Measurements from ENCODE around the gene FLT4. TPM values are rescaled to one million over a fixed set of nuclear protein-coding genes. Genes with fewer than 3 reads are reported as not detected.

The FLT4 gene
- total RNA-seq, 1 donor from 2014 or later = 3.4 TPM

DNA sequence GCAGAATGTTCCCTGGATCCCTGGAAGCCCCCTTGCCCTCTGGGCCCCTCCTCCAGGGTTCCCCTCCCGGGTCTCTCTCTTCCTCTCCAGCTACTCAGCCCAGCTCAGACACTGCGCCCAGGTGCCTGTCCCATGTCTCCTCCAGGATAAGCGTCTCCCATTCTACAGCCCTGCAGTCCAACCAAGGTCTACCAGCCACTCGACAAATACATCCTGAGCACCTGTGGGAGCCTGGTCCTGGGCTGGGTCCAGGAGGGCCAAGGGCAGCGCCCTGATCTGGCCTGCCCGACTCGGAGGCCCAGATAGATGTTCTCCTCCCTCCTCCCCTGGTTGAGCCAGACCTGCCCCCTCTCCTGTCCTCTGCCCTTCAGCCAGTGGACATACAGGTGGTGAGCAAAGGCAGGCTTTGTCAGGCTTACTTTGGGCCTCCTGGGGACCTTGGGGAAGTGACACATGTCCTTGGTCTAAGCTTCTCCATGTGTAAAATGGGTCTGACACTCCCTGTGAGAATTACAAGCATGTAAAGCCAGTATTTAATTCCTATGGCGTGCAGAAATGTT is 1.4 kb downstream of the FLT4 start:
- Mint-ChIP-seq H3K36me3 (no peaks in the 10 kb centered on the region), H3K9me3 (no peaks in the 10 kb centered on the region), H3K27ac (no peak overlapping the region), H3K27me3 (peaks cover 84% of the 10 kb centered on the region), H3K4me3 (peak overlapping the region; percentile 75), H3K4me1 (ENCODE audit: unreplicated experiment) (peaks cover 12% of the 10 kb centered on the region)
- TF ChIP-seq, protein P1, sequence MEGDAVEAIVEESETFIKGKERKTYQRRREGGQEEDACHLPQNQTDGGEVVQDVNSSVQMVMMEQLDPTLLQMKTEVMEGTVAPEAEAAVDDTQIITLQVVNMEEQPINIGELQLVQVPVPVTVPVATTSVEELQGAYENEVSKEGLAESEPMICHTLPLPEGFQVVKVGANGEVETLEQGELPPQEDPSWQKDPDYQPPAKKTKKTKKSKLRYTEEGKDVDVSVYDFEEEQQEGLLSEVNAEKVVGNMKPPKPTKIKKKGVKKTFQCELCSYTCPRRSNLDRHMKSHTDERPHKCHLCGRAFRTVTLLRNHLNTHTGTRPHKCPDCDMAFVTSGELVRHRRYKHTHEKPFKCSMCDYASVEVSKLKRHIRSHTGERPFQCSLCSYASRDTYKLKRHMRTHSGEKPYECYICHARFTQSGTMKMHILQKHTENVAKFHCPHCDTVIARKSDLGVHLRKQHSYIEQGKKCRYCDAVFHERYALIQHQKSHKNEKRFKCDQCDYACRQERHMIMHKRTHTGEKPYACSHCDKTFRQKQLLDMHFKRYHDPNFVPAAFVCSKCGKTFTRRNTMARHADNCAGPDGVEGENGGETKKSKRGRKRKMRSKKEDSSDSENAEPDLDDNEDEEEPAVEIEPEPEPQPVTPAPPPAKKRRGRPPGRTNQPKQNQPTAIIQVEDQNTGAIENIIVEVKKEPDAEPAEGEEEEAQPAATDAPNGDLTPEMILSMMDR (conservative IDR thresholded peaks at IDR 0.05) = no peak
- no peak for DNase-seq (ENCODE audit: extremely low spot score, unreplicated experiment)

DNA sequence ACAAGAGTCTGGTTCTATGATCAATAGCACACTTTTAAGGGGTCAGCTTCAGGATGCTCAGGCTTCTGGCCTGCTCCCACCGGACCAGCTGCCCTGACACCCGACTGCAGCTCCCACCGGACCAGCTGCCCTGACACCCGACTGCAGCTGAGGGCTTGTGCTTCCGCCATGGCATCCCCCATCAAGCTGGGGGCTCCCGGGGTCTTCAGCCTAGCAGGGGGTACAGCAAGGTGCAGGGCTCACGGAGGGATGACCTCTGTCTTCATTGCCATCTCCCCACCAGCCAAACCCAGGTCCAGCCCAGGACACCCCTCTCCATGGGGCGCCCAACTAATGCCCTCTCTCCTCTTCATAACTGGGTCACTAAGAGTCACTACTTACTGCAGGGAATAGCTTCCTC is 1.9 kb downstream of the FLT4 start:
- Mint-ChIP-seq H3K27me3 (peaks cover 84% of the 10 kb centered on the region), H3K36me3 (no peaks in the 10 kb centered on the region), H3K27ac (no peak overlapping the region), H3K4me1 (ENCODE audit: unreplicated experiment) (peaks cover 12% of the 10 kb centered on the region), H3K9me3 (no peaks in the 10 kb centered on the region), H3K4me3 (peak overlapping the region; percentile 45)
- TF ChIP-seq, protein P1 (conservative IDR thresholded peaks at IDR 0.05) = no peak
- DNase-seq (ENCODE audit: extremely low spot score, unreplicated experiment) = no peak

- TF ChIP-seq, protein P1 (conservative IDR thresholded peaks at IDR 0.05) = no peak
- H3K36me3 Mint-ChIP-seq = no peaks in the 10 kb centered on the region
- peaks cover 84% of the 10 kb centered on the region for H3K27me3 Mint-ChIP-seq
- H3K27ac Mint-ChIP-seq = no peak overlapping the region
- no peaks in the 10 kb centered on the region for H3K9me3 Mint-ChIP-seq
- no peak for DNase-seq (ENCODE audit: extremely low spot score, unreplicated experiment)
- H3K4me1 Mint-ChIP-seq (ENCODE audit: unreplicated experiment) = peaks cover 12% of the 10 kb centered on the region
- peak overlapping the region; percentile 45 for H3K4me3 Mint-ChIP-seq
These were observed 2.5 kb downstream of the FLT4 start for GRCh38 chr5:180646963-180647305.

GRCh38 chr5:180646289-180646962 is 3.0 kb downstream of the FLT4 start:
- peaks cover 12% of the 10 kb centered on the region for H3K4me1 Mint-ChIP-seq (ENCODE audit: unreplicated experiment)
- H3K9me3 Mint-ChIP-seq = no peaks in the 10 kb centered on the region
- no peak for DNase-seq (ENCODE audit: extremely low spot score, unreplicated experiment)
- H3K4me3 Mint-ChIP-seq = no peak overlapping the region
- H3K36me3 Mint-ChIP-seq = no peaks in the 10 kb centered on the region
- H3K27me3 Mint-ChIP-seq = peaks cover 79% of the 10 kb centered on the region
- no peak overlapping the region for H3K27ac Mint-ChIP-seq
- TF ChIP-seq, protein P1 (conservative IDR thresholded peaks at IDR 0.05) = no peak

GRCh38 chr5:180645274-180646204 is 3.9 kb downstream of the FLT4 start:
- Mint-ChIP-seq H3K4me3 (no peak overlapping the region), H3K36me3 (no peaks in the 10 kb centered on the region), H3K27ac (no peak overlapping the region), H3K4me1 (ENCODE audit: unreplicated experiment) (peaks cover 10% of the 10 kb centered on the region), H3K27me3 (peaks cover 70% of the 10 kb centered on the region), H3K9me3 (no peaks in the 10 kb centered on the region)
- DNase-seq (ENCODE audit: extremely low spot score, unreplicated experiment) = no peak
- TF ChIP-seq, protein P1 (conservative IDR thresholded peaks at IDR 0.05) = no peak
